OCI-LY3 (cell line): ENCODE measurements around the gene CSNK1G2.

ENCODE experiments used
- EZH2phosphoT487 ChIP-seq: fragments of 200-600 bp; shearing (Covaris generic); IDR thresholded peaks from 2 replicates; pipeline ENCODE4 v1.6.1; 2018; ENCODE audit warnings: antibody characterized with exemption, mixed run types, low read depth
- TF ChIP-seq, protein P1 (sequence below): fragments of 200-600, 300-600 bp; sonication (generic); IDR thresholded peaks from 2 replicates; pipeline ENCODE4 v1.5.1; 2014; ENCODE audit warnings: antibody characterized with exemption, low read length, low read depth

GRCh38 chr19:1957562-1958248 lies 16.7 kb downstream of the CSNK1G2 start:
- TF ChIP-seq, protein P1, sequence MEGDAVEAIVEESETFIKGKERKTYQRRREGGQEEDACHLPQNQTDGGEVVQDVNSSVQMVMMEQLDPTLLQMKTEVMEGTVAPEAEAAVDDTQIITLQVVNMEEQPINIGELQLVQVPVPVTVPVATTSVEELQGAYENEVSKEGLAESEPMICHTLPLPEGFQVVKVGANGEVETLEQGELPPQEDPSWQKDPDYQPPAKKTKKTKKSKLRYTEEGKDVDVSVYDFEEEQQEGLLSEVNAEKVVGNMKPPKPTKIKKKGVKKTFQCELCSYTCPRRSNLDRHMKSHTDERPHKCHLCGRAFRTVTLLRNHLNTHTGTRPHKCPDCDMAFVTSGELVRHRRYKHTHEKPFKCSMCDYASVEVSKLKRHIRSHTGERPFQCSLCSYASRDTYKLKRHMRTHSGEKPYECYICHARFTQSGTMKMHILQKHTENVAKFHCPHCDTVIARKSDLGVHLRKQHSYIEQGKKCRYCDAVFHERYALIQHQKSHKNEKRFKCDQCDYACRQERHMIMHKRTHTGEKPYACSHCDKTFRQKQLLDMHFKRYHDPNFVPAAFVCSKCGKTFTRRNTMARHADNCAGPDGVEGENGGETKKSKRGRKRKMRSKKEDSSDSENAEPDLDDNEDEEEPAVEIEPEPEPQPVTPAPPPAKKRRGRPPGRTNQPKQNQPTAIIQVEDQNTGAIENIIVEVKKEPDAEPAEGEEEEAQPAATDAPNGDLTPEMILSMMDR: no peak
- TF ChIP-seq EZH2phosphoT487: no peak
